ENCODE data around the gene FGR.

- TF ChIP-seq PBX3 (IDR thresholded peaks at IDR 0.05) = no peak
- TF ChIP-seq TAF1 (IDR thresholded peaks at IDR 0.05; ENCODE audit: borderline replicate concordance, low read depth, low read length) = no peak
- TF ChIP-seq CTCF (IDR thresholded peaks at IDR 0.05) = no peak
- TF ChIP-seq, protein P1, sequence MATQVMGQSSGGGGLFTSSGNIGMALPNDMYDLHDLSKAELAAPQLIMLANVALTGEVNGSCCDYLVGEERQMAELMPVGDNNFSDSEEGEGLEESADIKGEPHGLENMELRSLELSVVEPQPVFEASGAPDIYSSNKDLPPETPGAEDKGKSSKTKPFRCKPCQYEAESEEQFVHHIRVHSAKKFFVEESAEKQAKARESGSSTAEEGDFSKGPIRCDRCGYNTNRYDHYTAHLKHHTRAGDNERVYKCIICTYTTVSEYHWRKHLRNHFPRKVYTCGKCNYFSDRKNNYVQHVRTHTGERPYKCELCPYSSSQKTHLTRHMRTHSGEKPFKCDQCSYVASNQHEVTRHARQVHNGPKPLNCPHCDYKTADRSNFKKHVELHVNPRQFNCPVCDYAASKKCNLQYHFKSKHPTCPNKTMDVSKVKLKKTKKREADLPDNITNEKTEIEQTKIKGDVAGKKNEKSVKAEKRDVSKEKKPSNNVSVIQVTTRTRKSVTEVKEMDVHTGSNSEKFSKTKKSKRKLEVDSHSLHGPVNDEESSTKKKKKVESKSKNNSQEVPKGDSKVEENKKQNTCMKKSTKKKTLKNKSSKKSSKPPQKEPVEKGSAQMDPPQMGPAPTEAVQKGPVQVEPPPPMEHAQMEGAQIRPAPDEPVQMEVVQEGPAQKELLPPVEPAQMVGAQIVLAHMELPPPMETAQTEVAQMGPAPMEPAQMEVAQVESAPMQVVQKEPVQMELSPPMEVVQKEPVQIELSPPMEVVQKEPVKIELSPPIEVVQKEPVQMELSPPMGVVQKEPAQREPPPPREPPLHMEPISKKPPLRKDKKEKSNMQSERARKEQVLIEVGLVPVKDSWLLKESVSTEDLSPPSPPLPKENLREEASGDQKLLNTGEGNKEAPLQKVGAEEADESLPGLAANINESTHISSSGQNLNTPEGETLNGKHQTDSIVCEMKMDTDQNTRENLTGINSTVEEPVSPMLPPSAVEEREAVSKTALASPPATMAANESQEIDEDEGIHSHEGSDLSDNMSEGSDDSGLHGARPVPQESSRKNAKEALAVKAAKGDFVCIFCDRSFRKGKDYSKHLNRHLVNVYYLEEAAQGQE (IDR thresholded peaks at IDR 0.05; ENCODE audit: low read depth, low read length) = no peak
- TF ChIP-seq MXI1 (IDR thresholded peaks at IDR 0.05; ENCODE audit: low read depth, low read length) = no peak
- no peak for TF ChIP-seq ZBTB33 (IDR thresholded peaks at IDR 0.05; ENCODE audit: borderline replicate concordance, low read depth)
- no peak for TF ChIP-seq EP300 (IDR thresholded peaks at IDR 0.05; ENCODE audit: borderline replicate concordance in 1 of 2, low read depth in 1 of 2, low read length in 1 of 2)
- no peak for TF ChIP-seq POLR2AphosphoS5 (IDR thresholded peaks at IDR 0.05; ENCODE audit: low read depth, low read length)
- TF ChIP-seq, protein P2, sequence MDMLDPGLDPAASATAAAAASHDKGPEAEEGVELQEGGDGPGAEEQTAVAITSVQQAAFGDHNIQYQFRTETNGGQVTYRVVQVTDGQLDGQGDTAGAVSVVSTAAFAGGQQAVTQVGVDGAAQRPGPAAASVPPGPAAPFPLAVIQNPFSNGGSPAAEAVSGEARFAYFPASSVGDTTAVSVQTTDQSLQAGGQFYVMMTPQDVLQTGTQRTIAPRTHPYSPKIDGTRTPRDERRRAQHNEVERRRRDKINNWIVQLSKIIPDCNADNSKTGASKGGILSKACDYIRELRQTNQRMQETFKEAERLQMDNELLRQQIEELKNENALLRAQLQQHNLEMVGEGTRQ (IDR thresholded peaks at IDR 0.05; ENCODE audit: borderline replicate concordance, low read depth, low read length) = no peak
Measured at GRCh38 chr1:27638047-27638734, 3.2 kb upstream of the FGR start.
